ENCODE data around the gene USH1C.

USH1C gene

GRCh38 chr11:17443926-17444690, 100.1 kb downstream of the USH1C start:
- no peak overlapping the region for H3K4me3 ChIP-seq (ENCODE audit: control insufficient read depth, low read depth, low read length)
- TF ChIP-seq CTCF (IDR thresholded peaks at IDR 0.05; ENCODE audit: control insufficient read depth, insufficient read depth, low read depth, low read length, missing control alignments), result no peak
- no peak for DNase-seq (ENCODE audit: low read depth)
